CD14-positive monocyte (primary cell): ENCODE data around the gene MT4. TPM values are rescaled to one million over a fixed set of nuclear protein-coding genes. Genes with fewer than 3 reads are reported as not detected.

Experiments used
- DNase-seq, 3 donors: peaks; one replicate each; pipeline ENCODE4 v3.0.0-alpha.2; 2011 to 2022
- H2AFZ ChIP-seq: 2 replicates; pipeline ENCODE4 v1.6.0; 2012; ENCODE audit warnings: mild to moderate bottlenecking, low read depth, low read length, inconsistent platforms; ENCODE audit not compliant: insufficient read depth, poor library complexity, severe bottlenecking
- H3K27ac ChIP-seq, 2 donors: 1 replicate in 1 of 2; 2 replicates in 1 of 2; pipeline ENCODE4 v1.5.1; 2012 to 2013; ENCODE audit warnings: low read length in 2 of 2, control low read depth in 1 of 2, inconsistent platforms in 1 of 2, low read depth in 1 of 2, mild to moderate bottlenecking in 1 of 2
- H3K27me3 ChIP-seq, 2 donors: one replicate each; pipeline versions ENCODE4 v1.6.0 to v1.6.1; 2011 to 2013; ENCODE audit warnings: low read length in 2 of 2; ENCODE audit not compliant: control insufficient read depth in 2 of 2, insufficient read depth in 2 of 2
- H3K36me3 ChIP-seq, 2 donors: replicated peaks in 1 of 2; 1 replicate in 1 of 2; 2 replicates in 1 of 2; pipeline versions ENCODE4 v1.5.1 to v1.6.1; 2012 to 2013; ENCODE audit warnings: low read length in 2 of 2, control low read depth in 1 of 2, inconsistent platforms in 1 of 2, mild to moderate bottlenecking in 1 of 2; ENCODE audit not compliant: insufficient read depth in 2 of 2, control insufficient read depth in 1 of 2
- H3K4me1 ChIP-seq, 2 donors: 1 replicate in 1 of 2; 2 replicates in 1 of 2; pipeline versions ENCODE4 v1.5.1 to v1.6.1; 2012 to 2013; ENCODE audit warnings: low read length in 2 of 2, control low read depth in 1 of 2, inconsistent platforms in 1 of 2, mild to moderate bottlenecking in 1 of 2, moderate library complexity in 1 of 2; ENCODE audit not compliant: insufficient read depth in 2 of 2, control insufficient read depth in 1 of 2
- H3K4me2 ChIP-seq: replicated peaks from 2 replicates; pipeline ENCODE3; 2012; ENCODE audit warnings: low read length, moderate library complexity, mild to moderate bottlenecking; ENCODE audit not compliant: poor library complexity, severe bottlenecking; ENCODE audit errors: extremely low read depth
- H3K4me3 ChIP-seq, 3 experiments: fragments of 200-600 bp in 1 of 3; sonication (generic) in 1 of 3; replicated peaks in 1 of 3; 1 replicate in 2 of 3; 2 replicates in 1 of 3; pipeline ENCODE4 v1.5.1; 2011 to 2013; ENCODE audit warnings: low read length in 3 of 3, mild to moderate bottlenecking in 3 of 3, control low read depth in 2 of 3, low read depth in 2 of 3, inconsistent platforms in 1 of 3, moderate library complexity in 1 of 3
- H3K79me2 ChIP-seq: 2 replicates; pipeline ENCODE4 v1.6.0; 2012; ENCODE audit warnings: mild to moderate bottlenecking, control low read depth, inconsistent platforms, low read length, moderate library complexity; ENCODE audit not compliant: insufficient read depth
- H3K9ac ChIP-seq: 2 replicates; pipeline ENCODE4 v1.6.0; 2017; ENCODE audit warnings: low read length, mild to moderate bottlenecking; ENCODE audit not compliant: insufficient read depth, poor library complexity, severe bottlenecking
- H3K9me3 ChIP-seq, 2 donors: replicated peaks in 1 of 2; 1 replicate in 1 of 2; 2 replicates in 1 of 2; pipeline versions ENCODE4 v1.5.1 to v1.6.1; 2012 to 2013; ENCODE audit warnings: low read length in 2 of 2, control low read depth in 1 of 2; ENCODE audit not compliant: control insufficient read depth in 1 of 2, insufficient read depth in 1 of 2
- H4K20me1 ChIP-seq: 2 replicates; pipeline ENCODE4 v1.6.0; 2012; ENCODE audit warnings: mild to moderate bottlenecking, low read length, control low read depth, moderate library complexity; ENCODE audit not compliant: insufficient read depth
- H3K27ac Mint-ChIP-seq, 7 donors: one replicate each; pipeline ENCODE4 v1.8.0; 2020; ENCODE audit warnings: mild to moderate bottlenecking in 7 of 7, mixed read lengths in 7 of 7, moderate library complexity in 6 of 7, inconsistent platforms in 2 of 7
- H3K27me3 Mint-ChIP-seq, 3 donors: one replicate each; pipeline ENCODE4 v1.8.0; 2021 to 2022; ENCODE audit warnings: low read depth in 3 of 3, mild to moderate bottlenecking in 3 of 3, mixed read lengths in 3 of 3, moderate library complexity in 3 of 3, inconsistent platforms in 1 of 3
- H3K36me3 Mint-ChIP-seq, 2 donors: one replicate each; pipeline ENCODE4 v1.8.0; 2020; ENCODE audit warnings: mixed read lengths in 2 of 2, inconsistent platforms in 1 of 2, mild to moderate bottlenecking in 1 of 2
- H3K4me1 Mint-ChIP-seq: one replicate; pipeline ENCODE4 v1.8.0; 2020; ENCODE audit warnings: mild to moderate bottlenecking, mixed read lengths
- H3K4me3 Mint-ChIP-seq, 2 donors: one replicate each; pipeline ENCODE4 v1.8.0; 2020; ENCODE audit warnings: mild to moderate bottlenecking in 2 of 2, mixed read lengths in 2 of 2, moderate library complexity in 1 of 2
- H3K9me3 Mint-ChIP-seq, 7 donors: one replicate each; pipeline ENCODE4 v1.8.0; 2020 to 2022; ENCODE audit warnings: mixed read lengths in 7 of 7, mild to moderate bottlenecking in 6 of 7, moderate library complexity in 6 of 7, inconsistent platforms in 2 of 7
- WGBS: methylation state at CpG from one replicate; pipeline ENCODE4 v1.1.5; 2013; ENCODE audit warnings: missing lambda C conversion rate; ENCODE audit not compliant: insufficient coverage; 5-methylcytosine and 5-hydroxymethylcytosine counted together
- intact Hi-C, 2 donors: fragments of 100-400 bp; cut with micrococcal nuclease; formaldehyde crosslinking; loops; one replicate each; pipeline versions ENCODE4 v1.15.0 to v1.15.1; 2023
- polyA plus RNA-seq, 3 donors: library from polyadenylated mRNA; depleted of rRNA in 1 of 3; unstranded in 2 of 3; stranded (reverse) in 1 of 3; fragments of 300-500 nt in 2 of 3; fragments of >200 nt in 1 of 3; fragmentation: Illumina TruSeq in 2 of 3; gene quantifications; 1 replicate in 2 of 3; 2 replicates in 1 of 3; pipeline ENCODE4 v1.2.3, GENCODE V29; 2012 to 2021
- TF ChIP-seq, protein P1 (sequence below): fragments of 200-600 bp; IDR thresholded peaks from one replicate; pipeline ENCODE4 v1.8.0; 2022; ENCODE audit warnings: antibody characterized with exemption, mild to moderate bottlenecking

Gene MT4
- polyA plus RNA-seq, 3 donors = not detected

DNA sequence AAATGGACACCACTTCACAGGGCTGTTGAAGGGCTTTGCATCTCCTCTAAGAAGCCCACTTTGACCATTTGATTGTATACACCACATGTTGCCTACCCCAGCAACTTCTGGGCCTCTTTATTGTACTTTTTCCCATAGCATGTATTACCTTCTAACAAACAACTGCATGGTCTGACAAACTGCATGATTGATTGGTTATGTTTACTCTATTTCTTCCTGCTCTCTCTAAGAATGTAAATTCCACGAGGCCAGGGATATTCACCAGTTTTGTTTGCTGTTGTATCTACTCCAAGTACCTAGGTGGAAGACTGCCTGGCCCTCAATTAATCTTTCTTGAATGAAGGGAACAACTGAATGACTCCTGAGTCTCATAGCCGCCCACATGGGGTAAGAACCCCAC lies 22.8 kb upstream of the MT4 start:
- Mint-ChIP-seq H3K36me3 (no peaks in the 10 kb centered on the region), H3K9me3 (peaks cover 0 to 9% (median 6%) of the 10 kb centered on the region in 7 donors), H3K27me3 (peaks cover 8 to 17% (median 12%) of the 10 kb centered on the region in 3 donors), H3K27ac (peak overlapping the region in 1 of 7 donors; percentile 42), H3K4me1 (peaks cover 3% of the 10 kb centered on the region), H3K4me3 (no peak overlapping the region)
- no peak overlapping the region for H2AFZ ChIP-seq
- intact Hi-C loops = no loop called here
- no peaks in the 10 kb centered on the region for H3K27me3 ChIP-seq
- no peak overlapping the region for H3K9ac ChIP-seq
- no peak overlapping the region for H3K27ac ChIP-seq
- H3K4me3 ChIP-seq = no peak overlapping the region
- TF ChIP-seq, protein P1, sequence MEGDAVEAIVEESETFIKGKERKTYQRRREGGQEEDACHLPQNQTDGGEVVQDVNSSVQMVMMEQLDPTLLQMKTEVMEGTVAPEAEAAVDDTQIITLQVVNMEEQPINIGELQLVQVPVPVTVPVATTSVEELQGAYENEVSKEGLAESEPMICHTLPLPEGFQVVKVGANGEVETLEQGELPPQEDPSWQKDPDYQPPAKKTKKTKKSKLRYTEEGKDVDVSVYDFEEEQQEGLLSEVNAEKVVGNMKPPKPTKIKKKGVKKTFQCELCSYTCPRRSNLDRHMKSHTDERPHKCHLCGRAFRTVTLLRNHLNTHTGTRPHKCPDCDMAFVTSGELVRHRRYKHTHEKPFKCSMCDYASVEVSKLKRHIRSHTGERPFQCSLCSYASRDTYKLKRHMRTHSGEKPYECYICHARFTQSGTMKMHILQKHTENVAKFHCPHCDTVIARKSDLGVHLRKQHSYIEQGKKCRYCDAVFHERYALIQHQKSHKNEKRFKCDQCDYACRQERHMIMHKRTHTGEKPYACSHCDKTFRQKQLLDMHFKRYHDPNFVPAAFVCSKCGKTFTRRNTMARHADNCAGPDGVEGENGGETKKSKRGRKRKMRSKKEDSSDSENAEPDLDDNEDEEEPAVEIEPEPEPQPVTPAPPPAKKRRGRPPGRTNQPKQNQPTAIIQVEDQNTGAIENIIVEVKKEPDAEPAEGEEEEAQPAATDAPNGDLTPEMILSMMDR = no peak
- H3K9me3 ChIP-seq = no peaks in the 10 kb centered on the region
- no peak overlapping the region for H3K4me2 ChIP-seq
- no peaks in the 10 kb centered on the region for H3K4me1 ChIP-seq
- no peak for DNase-seq
- H4K20me1 ChIP-seq = no peaks in the 10 kb centered on the region
- WGBS = no CpG with 5 or more reads among the region's 2 CpGs
- no peaks in the 10 kb centered on the region for H3K36me3 ChIP-seq
- no peaks in the 10 kb centered on the region for H3K79me2 ChIP-seq

DNA sequence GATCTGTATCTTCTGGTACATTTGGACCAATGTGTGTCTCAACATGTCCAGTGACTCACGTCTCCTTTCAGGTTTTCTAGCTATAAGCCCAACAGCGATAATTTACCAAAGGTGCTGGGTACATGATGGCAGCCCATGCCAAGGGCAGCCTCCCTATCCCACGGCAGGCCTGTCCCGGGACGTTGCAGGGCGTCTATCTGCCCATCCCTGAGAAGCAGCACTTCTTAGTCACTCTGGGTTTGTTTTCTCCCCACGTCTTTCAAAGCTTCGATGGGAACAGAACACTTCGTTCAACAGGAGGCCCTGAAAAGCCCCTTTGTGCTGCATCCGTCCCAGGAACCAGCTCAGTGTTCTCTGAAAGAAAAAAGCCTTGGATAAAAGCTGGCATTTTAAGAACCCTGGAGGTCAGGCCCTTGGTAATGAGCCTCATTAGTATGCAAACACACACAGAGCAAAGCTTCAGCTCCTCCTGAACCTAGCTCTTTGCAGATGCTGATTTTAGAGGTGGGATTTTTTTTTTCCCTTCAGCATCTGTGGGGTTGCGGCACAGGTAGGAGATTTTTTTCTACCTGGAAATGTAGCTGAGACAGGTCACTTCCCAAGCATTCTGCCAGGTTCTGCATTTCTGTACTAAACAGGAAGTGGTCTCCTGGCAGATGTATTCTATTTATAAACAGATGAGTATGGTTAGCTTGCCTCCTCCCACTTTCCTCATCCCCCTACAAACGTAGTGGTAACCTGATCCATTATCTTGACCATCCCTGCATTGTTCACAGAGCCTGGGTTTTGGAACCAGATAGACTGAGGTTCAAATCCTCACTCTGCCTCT lies 17.5 kb upstream of the MT4 start:
- no peak overlapping the region for H3K4me3 Mint-ChIP-seq
- 79% methylated on average over 10 of the region's 12 CpGs for WGBS
- no peak overlapping the region for H3K4me3 ChIP-seq
- intact Hi-C loops = no loop called here
- H3K9me3 Mint-ChIP-seq = no peaks in the 10 kb centered on the region
- H3K4me1 ChIP-seq = peaks cover 0 to 2% of the 10 kb centered on the region in 2 donors
- H4K20me1 ChIP-seq = no peaks in the 10 kb centered on the region
- H3K27ac Mint-ChIP-seq = no peak overlapping the region
- H3K9ac ChIP-seq = no peak overlapping the region
- H3K27me3 ChIP-seq = no peaks in the 10 kb centered on the region
- no peaks in the 10 kb centered on the region for H3K36me3 ChIP-seq
- peaks cover 5 to 14% (median 6%) of the 10 kb centered on the region in 3 donors for H3K27me3 Mint-ChIP-seq
- H3K9me3 ChIP-seq = no peaks in the 10 kb centered on the region
- TF ChIP-seq, protein P1 = no peak
- H3K4me1 Mint-ChIP-seq = peaks cover 8% of the 10 kb centered on the region
- no peak overlapping the region for H3K27ac ChIP-seq
- no peak for DNase-seq
- no peak overlapping the region for H3K4me2 ChIP-seq
- H2AFZ ChIP-seq = no peak overlapping the region
- H3K36me3 Mint-ChIP-seq = no peaks in the 10 kb centered on the region
- H3K79me2 ChIP-seq = no peaks in the 10 kb centered on the region
